ENCODE results near the gene LENG8.
"Not testable (repeated sequence)": the region's sequence is repeated elsewhere in the genome, so short reads cannot be mapped to it uniquely, and the experiment has no call there.

Gene LENG8

GRCh38 chr19:54489341-54489740 is 40.3 kb downstream of the LENG8 start:
- DNase-seq = no peak

GRCh38 chr19:54489766-54490165 is 40.8 kb downstream of the LENG8 start:
- DNase-seq = no peak

GRCh38 chr19:54492568-54492967 is 43.6 kb downstream of the LENG8 start:
- DNase-seq = no peak

- DNase-seq = not testable (repeated sequence)
Observed at GRCh38 chr19:54493056-54493455, 44.1 kb downstream of the LENG8 start.

- no peak for DNase-seq
Observed at GRCh38 chr19:54493967-54494585, 45.1 kb downstream of the LENG8 start.

- not testable (repeated sequence) for DNase-seq
Observed at GRCh38 chr19:54495284-54495683, 46.3 kb downstream of the LENG8 start.

- DNase-seq = not testable (repeated sequence)
Observed at GRCh38 chr19:54497747-54498450, 48.9 kb downstream of the LENG8 start.

GRCh38 chr19:54498451-54498772 is 49.4 kb downstream of the LENG8 start:
- not testable (repeated sequence) for DNase-seq

GRCh38 chr19:54502518-54503048 is 53.6 kb downstream of the LENG8 start, which contains the start of gene LAIR2:
TSS of gene LAIR2 (plus strand) at chr19:54502831. CDS start at chr19:54502919, 88 bp downstream.
- DNase-seq = no peak

- not testable (repeated sequence) for DNase-seq
Observed at GRCh38 chr19:54505542-54505941, 56.5 kb downstream of the LENG8 start.

GRCh38 chr19:54506079-54506478 is 57.1 kb downstream of the LENG8 start:
- DNase-seq = no peak

- DNase-seq = not testable (repeated sequence)
Observed at GRCh38 chr19:54507038-54507717, 58.2 kb downstream of the LENG8 start.

GRCh38 chr19:54507824-54508223 is 58.8 kb downstream of the LENG8 start:
- DNase-seq = no peak

GRCh38 chr19:54508487-54508886 is 59.5 kb downstream of the LENG8 start:
- DNase-seq = not testable (repeated sequence)

GRCh38 chr19:54509200-54509940 is 60.4 kb downstream of the LENG8 start:
- DNase-seq = not testable (repeated sequence)
